Measurements from ENCODE around the gene BFSP2.

BFSP2 gene

GRCh38 chr3:133383741-133384140 lies 16.1 kb upstream of the BFSP2 start:
- no peak for DNase-seq (ENCODE audit: low read depth)

- DNase-seq (ENCODE audit: low read depth) = no peak
Measured at GRCh38 chr3:133384331-133385027, 15.4 kb upstream of the BFSP2 start.

GRCh38 chr3:133386876-133387275 lies 13.0 kb upstream of the BFSP2 start:
- DNase-seq (ENCODE audit: low read depth) = no peak

GRCh38 chr3:133387341-133387740 lies 12.5 kb upstream of the BFSP2 start:
- DNase-seq (ENCODE audit: low read depth) = no peak

GRCh38 chr3:133388696-133389395 lies 11.0 kb upstream of the BFSP2 start:
- DNase-seq (ENCODE audit: low read depth) = no peak

GRCh38 chr3:133390715-133391114 lies 9.1 kb upstream of the BFSP2 start:
- no peak for DNase-seq (ENCODE audit: low read depth)

GRCh38 chr3:133393204-133393603 lies 6.7 kb upstream of the BFSP2 start:
- no peak for DNase-seq (ENCODE audit: low read depth)

GRCh38 chr3:133393691-133394474 lies 6.0 kb upstream of the BFSP2 start:
- DNase-seq (ENCODE audit: low read depth) = no peak

GRCh38 chr3:133394561-133395311 lies 5.1 kb upstream of the BFSP2 start:
- DNase-seq (ENCODE audit: low read depth) = no peak

GRCh38 chr3:133396906-133397305 lies 3.0 kb upstream of the BFSP2 start:
- no peak for DNase-seq (ENCODE audit: low read depth)

GRCh38 chr3:133401374-133402135 lies 1.7 kb downstream of the BFSP2 start:
- no peak for DNase-seq (ENCODE audit: low read depth)

GRCh38 chr3:133404920-133405319 lies 5.1 kb downstream of the BFSP2 start:
- no peak for DNase-seq (ENCODE audit: low read depth)

GRCh38 chr3:133408366-133408765 lies 8.5 kb downstream of the BFSP2 start:
- DNase-seq (ENCODE audit: low read depth) = no peak

- DNase-seq (ENCODE audit: low read depth) = no peak
Measured at GRCh38 chr3:133408961-133409360, 9.1 kb downstream of the BFSP2 start.

- no peak for DNase-seq (ENCODE audit: low read depth)
Measured at GRCh38 chr3:133410191-133410892, 10.5 kb downstream of the BFSP2 start.

GRCh38 chr3:133412183-133413132 lies 12.6 kb downstream of the BFSP2 start:
- no peak for DNase-seq (ENCODE audit: low read depth)

GRCh38 chr3:133413161-133414020 lies 13.5 kb downstream of the BFSP2 start:
- DNase-seq (ENCODE audit: low read depth) = no peak

GRCh38 chr3:133414021-133414392 lies 14.2 kb downstream of the BFSP2 start:
- no peak for DNase-seq (ENCODE audit: low read depth)

- no peak for DNase-seq (ENCODE audit: low read depth)
Measured at GRCh38 chr3:133418361-133418760, 18.5 kb downstream of the BFSP2 start.
